Natural killer cell (primary cell): ENCODE data around the gene S100A3. TPM values are rescaled to one million over a fixed set of nuclear protein-coding genes. Genes with fewer than 3 reads are reported as not detected.

Experiments used
- ATAC-seq, 3 donors: fragments of 150-1000 bp in 2 of 3; fragments of 200-7000 bp in 1 of 3; cut with Tn5 transposase; 1 replicate in 1 of 3; 2 replicates in 2 of 3; pipeline ENCODE4 v1.10.0; 2021; ENCODE audit warnings: mild to moderate bottlenecking in 2 of 3, moderate library complexity in 2 of 3
- DNase-seq, 2 donors: peaks; one replicate each; pipeline versions ENCODE4 v3.0.0 to v3.0.0-alpha.2; 2013 to 2021; ENCODE audit warnings: mixed read lengths in 1 of 2
- H3K27ac ChIP-seq: one replicate; pipeline ENCODE4 v1.5.1; 2013; ENCODE audit warnings: mild to moderate bottlenecking, low read length
- H3K27me3 ChIP-seq: one replicate; pipeline ENCODE4 v1.6.1; 2013; ENCODE audit warnings: low read length; ENCODE audit not compliant: control insufficient read depth, insufficient read depth
- H3K36me3 ChIP-seq: one replicate; pipeline ENCODE4 v1.6.1; 2013; ENCODE audit warnings: low read length; ENCODE audit not compliant: control insufficient read depth, insufficient read depth
- H3K4me1 ChIP-seq: one replicate; pipeline ENCODE4 v1.6.1; 2013; ENCODE audit warnings: low read length; ENCODE audit not compliant: control insufficient read depth, insufficient read depth
- H3K4me3 ChIP-seq: one replicate; pipeline ENCODE4 v1.5.1; 2013; ENCODE audit warnings: low read length
- H3K9me3 ChIP-seq: one replicate; pipeline ENCODE4 v1.6.1; 2013; ENCODE audit warnings: low read length; ENCODE audit not compliant: control insufficient read depth, insufficient read depth
- H3K27ac Mint-ChIP-seq, 2 donors: one replicate each; pipeline ENCODE4 v1.8.0; 2022; ENCODE audit warnings: mild to moderate bottlenecking in 2 of 2, mixed read lengths in 2 of 2, moderate library complexity in 1 of 2
- H3K27me3 Mint-ChIP-seq, 2 donors: one replicate each; pipeline ENCODE4 v1.8.0; 2022; ENCODE audit warnings: low read depth in 2 of 2, mixed read lengths in 2 of 2
- H3K36me3 Mint-ChIP-seq: one replicate; pipeline ENCODE4 v1.8.0; 2022; ENCODE audit warnings: mixed read lengths
- H3K4me1 Mint-ChIP-seq, 2 donors: one replicate each; pipeline ENCODE4 v1.8.0; 2022; ENCODE audit warnings: mixed read lengths in 2 of 2
- H3K4me3 Mint-ChIP-seq: one replicate; pipeline ENCODE4 v1.8.0; 2022; ENCODE audit warnings: mild to moderate bottlenecking, moderate library complexity, mixed read lengths
- H3K9me3 Mint-ChIP-seq, 2 donors: one replicate each; pipeline ENCODE4 v1.8.0; 2022; ENCODE audit warnings: mixed read lengths in 2 of 2
- WGBS: methylation state at CpG from one replicate; pipeline ENCODE4 v1.1.7; 2013; ENCODE audit warnings: missing lambda C conversion rate; ENCODE audit not compliant: insufficient coverage; 5-methylcytosine and 5-hydroxymethylcytosine counted together
- intact Hi-C: fragments of 100-400 bp; cut with micrococcal nuclease; formaldehyde crosslinking; loops from one replicate; pipeline ENCODE4 v1.14.2; 2022
- total RNA-seq, 4 donors: library from RNA; stranded (reverse); fragments of 120-200 nt in 1 of 4; gene quantifications; one replicate each; pipeline versions ENCODE4 v1.2.3 to v1.2.4, GENCODE V29; 2013 to 2022
- TF ChIP-seq, protein P1 (sequence below): fragments of 200-600 bp; IDR thresholded peaks from one replicate; pipeline ENCODE4 v1.8.0; 2022; ENCODE audit warnings: antibody characterized with exemption

Gene S100A3
- total RNA-seq, 3 donors from 2014 or later (not counting 1 experiment from before 2014, with no cell fraction given) = not detected

- DNase-seq = no peak
- Histone ChIP-seq H3K9me3 (no peaks in the 10 kb centered on the region), H3K4me3 (no peak overlapping the region), H3K4me1 (peaks cover 78% of the 10 kb centered on the region), H3K27ac (no peak overlapping the region), H3K27me3 (no peaks in the 10 kb centered on the region), H3K36me3 (peaks cover 10% of the 10 kb centered on the region)
- H3K9me3 Mint-ChIP-seq = no peaks in the 10 kb centered on the region
- 96% methylated on average over 6 of the region's 6 CpGs for WGBS
- peak overlapping the region; percentile 14 to 90 for H3K27ac Mint-ChIP-seq
- H3K4me3 Mint-ChIP-seq = no peak overlapping the region
- intact Hi-C loops = loop anchor here (2.0 kb wide), 1 partner anchor 97 kb away; the partner anchor contains the start of gene CHTOP
- ATAC-seq = no peak
- peaks cover 68 to 84% of the 10 kb centered on the region in 2 donors for H3K4me1 Mint-ChIP-seq
- no peaks in the 10 kb centered on the region for H3K36me3 Mint-ChIP-seq
- TF ChIP-seq, protein P1, sequence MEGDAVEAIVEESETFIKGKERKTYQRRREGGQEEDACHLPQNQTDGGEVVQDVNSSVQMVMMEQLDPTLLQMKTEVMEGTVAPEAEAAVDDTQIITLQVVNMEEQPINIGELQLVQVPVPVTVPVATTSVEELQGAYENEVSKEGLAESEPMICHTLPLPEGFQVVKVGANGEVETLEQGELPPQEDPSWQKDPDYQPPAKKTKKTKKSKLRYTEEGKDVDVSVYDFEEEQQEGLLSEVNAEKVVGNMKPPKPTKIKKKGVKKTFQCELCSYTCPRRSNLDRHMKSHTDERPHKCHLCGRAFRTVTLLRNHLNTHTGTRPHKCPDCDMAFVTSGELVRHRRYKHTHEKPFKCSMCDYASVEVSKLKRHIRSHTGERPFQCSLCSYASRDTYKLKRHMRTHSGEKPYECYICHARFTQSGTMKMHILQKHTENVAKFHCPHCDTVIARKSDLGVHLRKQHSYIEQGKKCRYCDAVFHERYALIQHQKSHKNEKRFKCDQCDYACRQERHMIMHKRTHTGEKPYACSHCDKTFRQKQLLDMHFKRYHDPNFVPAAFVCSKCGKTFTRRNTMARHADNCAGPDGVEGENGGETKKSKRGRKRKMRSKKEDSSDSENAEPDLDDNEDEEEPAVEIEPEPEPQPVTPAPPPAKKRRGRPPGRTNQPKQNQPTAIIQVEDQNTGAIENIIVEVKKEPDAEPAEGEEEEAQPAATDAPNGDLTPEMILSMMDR = no peak
- H3K27me3 Mint-ChIP-seq = no peaks in the 10 kb centered on the region
These were observed 11.7 kb downstream of the S100A3 start for GRCh38 chr1:153537376-153537730.

- WGBS = 87% methylated on average over 9 of the region's 9 CpGs
- no peak for DNase-seq
- H3K36me3 ChIP-seq = peaks cover 8% of the 10 kb centered on the region
- Mint-ChIP-seq H3K27ac (peak overlapping the region; percentile 90 to 94), H3K4me1 (peaks cover 72 to 84% of the 10 kb centered on the region in 2 donors), H3K4me3 (peak overlapping the region; percentile 93), H3K36me3 (no peaks in the 10 kb centered on the region), H3K27me3 (no peaks in the 10 kb centered on the region), H3K9me3 (no peaks in the 10 kb centered on the region)
- H3K27ac ChIP-seq = peak overlapping the region; percentile 96
- intact Hi-C loops = loop anchor here (1.0 to 2.0 kb wide), 2 partner anchors 8 to 98 kb away; partner anchors contain the start of genes CHTOP and S100A4
- TF ChIP-seq, protein P1 = no peak
- no peak for ATAC-seq
- H3K9me3 ChIP-seq = no peaks in the 10 kb centered on the region
- H3K4me3 ChIP-seq = peak overlapping the region; percentile 90
- no peaks in the 10 kb centered on the region for H3K27me3 ChIP-seq
- peaks cover 78% of the 10 kb centered on the region for H3K4me1 ChIP-seq
These were observed 12.2 kb downstream of the S100A3 start for GRCh38 chr1:153536671-153537375.

DNA sequence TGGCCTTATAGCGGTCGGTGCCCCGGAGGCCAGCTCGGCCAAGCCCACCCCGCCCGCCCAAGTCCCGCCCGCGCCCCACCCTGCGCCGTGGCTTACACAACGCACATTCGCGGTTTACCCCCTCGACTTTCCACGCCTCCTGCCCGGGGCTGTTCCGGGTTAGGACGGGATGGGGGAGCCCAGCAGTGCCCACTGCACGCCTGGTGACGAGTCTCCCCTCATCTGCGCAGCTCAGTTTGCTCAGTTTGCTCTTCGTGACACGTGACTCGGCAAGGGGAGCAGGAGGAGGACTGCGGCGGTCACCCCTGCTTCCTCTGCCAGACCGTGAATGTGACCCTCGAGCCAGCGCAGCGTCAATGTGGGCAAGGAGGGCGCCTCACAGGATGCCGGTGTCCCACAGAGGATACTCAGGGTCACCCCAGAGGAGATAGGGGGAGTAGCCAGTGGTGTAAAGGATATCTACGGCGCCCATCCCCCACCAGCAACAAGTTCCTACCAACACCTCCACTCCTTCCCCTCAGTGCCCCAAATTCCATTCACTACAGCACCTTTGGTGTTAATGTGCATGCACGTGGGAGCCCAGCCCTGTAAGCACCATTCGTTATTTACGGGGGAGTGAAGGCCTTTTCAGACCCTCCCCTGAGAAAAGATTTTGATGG lies 12.9 kb downstream of the S100A3 start:
- DNase-seq (peak; percentile 84 to 93), ATAC-seq (peak; percentile 77 to 93 (median 86))
- peaks cover 76% of the 10 kb centered on the region for H3K4me1 ChIP-seq
- peak overlapping the region; percentile 90 for H3K4me3 ChIP-seq
- no peaks in the 10 kb centered on the region for H3K9me3 ChIP-seq
- Mint-ChIP-seq H3K36me3 (no peaks in the 10 kb centered on the region), H3K4me1 (peaks cover 69 to 81% of the 10 kb centered on the region in 2 donors), H3K27me3 (no peaks in the 10 kb centered on the region), H3K4me3 (peak overlapping the region; percentile 93), H3K27ac (peak overlapping the region; percentile 90 to 94), H3K9me3 (no peaks in the 10 kb centered on the region)
- WGBS = under 1% methylated on average over 37 of the region's 38 CpGs
- intact Hi-C loops = loop anchor here (1.0 to 2.0 kb wide), 2 partner anchors 9 to 99 kb away; partner anchors contain the start of genes CHTOP and S100A4
- TF ChIP-seq, protein P1 = no peak
- H3K36me3 ChIP-seq = peaks cover 8% of the 10 kb centered on the region
- no peaks in the 10 kb centered on the region for H3K27me3 ChIP-seq
- H3K27ac ChIP-seq = peak overlapping the region; percentile 96
